Fibroblast of skin of right biceps (primary cell): ENCODE measurements around the gene FAM216B.
"Not testable (repeated sequence)": the region's sequence is repeated elsewhere in the genome, so short reads cannot be mapped to it uniquely, and the experiment has no call there.

Experiments
- DNase-seq: peaks from one replicate; pipeline ENCODE4 v3.0.0-alpha.2; 2013

FAM216B gene

GRCh38 chr13:42781352-42781751 lies at the start of gene FAM216B:
Gene FAM216B, plus strand, starts transcription at chr13:42781584. Its CDS starts 2,484 bp downstream, at chr13:42784068.
- DNase-seq, result no peak

DNA sequence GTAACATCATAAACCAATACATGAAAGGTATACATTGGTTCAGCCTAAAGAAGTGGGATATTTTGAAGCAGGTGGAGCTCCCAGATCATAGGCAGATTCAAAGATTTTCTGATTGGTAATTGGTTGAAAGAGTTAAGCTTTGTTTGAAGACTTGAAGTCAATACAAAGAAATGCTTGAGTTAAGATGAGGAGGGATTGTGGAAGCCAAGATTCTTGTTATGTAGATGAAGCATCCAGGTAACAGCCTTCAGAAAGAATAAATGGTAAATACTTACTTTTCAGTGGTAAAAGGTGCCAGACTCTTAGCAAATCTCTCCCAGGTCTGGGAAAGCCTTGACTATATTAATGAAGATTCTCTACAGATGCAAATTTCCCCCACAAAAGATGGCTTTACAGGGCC lies 49.3 kb upstream of the FAM216B start:
- DNase-seq, result no peak

- DNase-seq, result no peak
These were observed 48.3 kb upstream of the FAM216B start for GRCh38 chr13:42733046-42733445.

DNA sequence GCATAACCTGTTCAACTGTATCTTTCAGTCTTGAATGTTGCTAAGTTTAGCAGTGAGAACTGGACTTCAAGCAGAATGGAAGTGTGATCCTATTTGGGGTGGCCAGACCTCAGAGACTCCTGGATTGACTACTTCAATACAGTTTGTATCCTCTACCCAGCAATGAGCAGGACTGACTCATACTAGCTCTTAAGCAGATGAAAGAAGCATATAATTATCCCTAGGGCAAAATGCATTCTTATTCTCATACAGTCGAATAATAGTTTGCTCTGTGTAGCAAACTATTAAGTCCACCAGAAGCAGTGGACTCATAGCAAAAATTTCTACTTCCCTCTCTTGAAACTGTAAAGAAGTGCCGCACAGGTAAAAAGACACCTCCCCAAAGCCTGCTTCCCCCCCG lies 46.4 kb upstream of the FAM216B start:
- DNase-seq, result no peak

DNA sequence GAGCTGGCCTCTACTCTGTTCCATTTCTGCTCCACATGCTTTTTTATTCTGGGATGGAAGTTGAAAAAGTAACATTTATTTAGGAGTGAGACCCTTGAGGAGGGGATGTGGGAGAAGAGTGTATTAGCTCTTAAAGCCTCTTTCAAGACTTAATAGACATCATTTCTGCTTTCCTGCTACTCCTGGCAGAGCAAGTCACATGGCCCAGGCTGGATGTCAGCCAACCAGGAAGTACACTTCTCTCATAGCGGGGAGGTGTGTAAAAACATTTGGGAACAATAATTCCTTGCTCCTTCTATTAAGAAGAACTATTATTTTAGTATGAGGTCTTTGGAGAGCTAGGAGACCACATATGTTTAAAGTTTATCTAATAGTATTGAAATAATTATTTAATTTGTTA lies 40.6 kb upstream of the FAM216B start:
- peak; percentile 37 for DNase-seq

DNA sequence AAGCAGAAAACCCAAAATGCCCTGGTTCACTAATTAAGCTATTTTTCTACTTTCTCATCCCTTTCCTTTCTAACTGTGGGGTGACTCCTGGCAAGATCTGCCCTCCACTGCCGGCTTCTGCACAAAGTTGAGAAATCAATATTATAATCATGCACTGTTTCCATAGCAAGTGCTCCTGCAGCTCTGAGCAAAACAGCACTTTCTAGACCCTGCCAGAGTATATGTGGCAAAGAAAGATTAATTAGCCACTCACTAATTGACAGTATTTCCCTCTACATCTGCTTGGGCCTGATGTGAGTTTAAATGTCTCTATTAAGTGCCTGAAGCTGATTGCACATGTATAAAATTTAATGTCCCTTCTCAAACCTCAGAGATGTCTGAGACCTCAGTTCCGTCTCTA lies 39.5 kb upstream of the FAM216B start:
- no peak for DNase-seq

- DNase-seq, result no peak
These were observed 35.7 kb upstream of the FAM216B start for GRCh38 chr13:42745655-42746054.

DNA sequence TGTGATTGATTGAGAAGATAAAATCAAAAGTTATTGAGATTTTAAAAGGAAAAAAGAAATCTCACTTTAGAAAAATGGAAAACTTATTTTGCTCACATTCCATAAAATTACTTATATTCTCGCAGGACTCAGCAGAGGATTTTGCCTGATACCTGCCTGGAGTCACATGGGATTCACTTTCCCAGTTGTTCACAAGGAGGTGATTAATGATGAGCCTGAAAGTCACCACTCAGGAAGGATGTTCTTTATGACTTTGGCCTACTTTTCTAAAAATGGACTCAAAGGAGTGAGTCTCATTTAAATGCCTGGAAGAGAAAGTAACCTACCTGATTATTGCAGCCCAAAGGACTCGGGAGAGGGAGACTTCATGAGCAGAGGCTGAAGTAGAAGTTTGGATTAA lies 34.5 kb upstream of the FAM216B start:
- no peak for DNase-seq

GRCh38 chr13:42747399-42747873 lies 33.9 kb upstream of the FAM216B start:
- DNase-seq, result peak; percentile 91

- no peak for DNase-seq
These were observed 30.6 kb upstream of the FAM216B start for GRCh38 chr13:42750794-42751193.

- DNase-seq, result no peak
These were observed 29.7 kb upstream of the FAM216B start for GRCh38 chr13:42751693-42752092.

DNA sequence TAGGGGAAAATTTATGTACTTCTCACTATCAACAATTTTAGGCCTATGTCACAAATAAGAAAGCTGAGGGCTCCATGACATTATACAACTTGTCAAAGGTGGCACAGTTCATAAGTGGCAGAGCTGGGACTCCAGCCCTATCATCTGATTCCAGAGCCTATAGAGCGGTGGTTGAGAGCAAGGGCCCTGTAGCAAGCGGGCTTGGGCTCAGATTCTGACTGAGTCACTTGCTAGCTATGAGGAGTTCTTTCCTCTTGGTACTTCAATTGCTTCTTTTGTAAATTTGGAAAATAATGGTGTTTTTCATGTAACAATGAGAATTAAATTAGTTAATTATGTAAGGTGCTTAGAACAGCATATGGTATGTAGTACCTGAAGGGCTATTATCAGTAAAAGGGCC lies 28.7 kb upstream of the FAM216B start:
- DNase-seq, result no peak

GRCh38 chr13:42753697-42754096 lies 27.7 kb upstream of the FAM216B start:
- peak; percentile 60 for DNase-seq

DNA sequence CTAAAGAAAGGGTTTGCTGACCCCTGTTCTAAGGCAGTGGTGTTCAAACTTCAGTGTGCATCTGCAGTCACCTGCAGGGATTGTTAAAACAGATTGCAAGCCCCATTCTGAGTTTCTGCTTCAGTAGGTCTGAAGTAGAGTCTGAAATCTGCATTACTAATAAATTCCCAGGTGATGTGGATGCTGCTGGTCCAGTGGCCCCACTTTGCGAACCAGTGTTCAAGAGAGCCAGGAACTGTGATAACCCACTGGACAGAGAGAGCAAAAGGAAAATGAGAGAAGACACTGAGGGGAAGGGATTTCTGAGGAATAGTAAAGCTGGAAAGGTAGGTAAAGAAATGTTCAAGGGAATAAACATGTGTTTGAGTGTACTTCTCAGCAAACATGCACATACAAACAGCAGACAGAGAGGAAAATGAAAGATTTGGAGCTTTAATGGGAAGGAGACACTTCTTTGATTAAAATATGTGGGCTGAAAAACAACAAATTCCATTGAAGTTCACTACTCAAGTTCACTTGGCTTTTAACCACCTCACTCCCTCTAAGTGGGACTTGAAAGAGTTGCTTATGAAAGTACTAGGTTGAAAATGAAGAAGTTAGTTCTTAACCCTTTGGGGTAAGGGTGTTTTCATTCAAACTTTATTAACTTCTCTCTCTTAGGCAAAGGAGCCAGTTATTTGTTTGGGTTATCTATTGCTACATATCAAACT lies 26.4 kb upstream of the FAM216B start:
- no peak for DNase-seq

DNA sequence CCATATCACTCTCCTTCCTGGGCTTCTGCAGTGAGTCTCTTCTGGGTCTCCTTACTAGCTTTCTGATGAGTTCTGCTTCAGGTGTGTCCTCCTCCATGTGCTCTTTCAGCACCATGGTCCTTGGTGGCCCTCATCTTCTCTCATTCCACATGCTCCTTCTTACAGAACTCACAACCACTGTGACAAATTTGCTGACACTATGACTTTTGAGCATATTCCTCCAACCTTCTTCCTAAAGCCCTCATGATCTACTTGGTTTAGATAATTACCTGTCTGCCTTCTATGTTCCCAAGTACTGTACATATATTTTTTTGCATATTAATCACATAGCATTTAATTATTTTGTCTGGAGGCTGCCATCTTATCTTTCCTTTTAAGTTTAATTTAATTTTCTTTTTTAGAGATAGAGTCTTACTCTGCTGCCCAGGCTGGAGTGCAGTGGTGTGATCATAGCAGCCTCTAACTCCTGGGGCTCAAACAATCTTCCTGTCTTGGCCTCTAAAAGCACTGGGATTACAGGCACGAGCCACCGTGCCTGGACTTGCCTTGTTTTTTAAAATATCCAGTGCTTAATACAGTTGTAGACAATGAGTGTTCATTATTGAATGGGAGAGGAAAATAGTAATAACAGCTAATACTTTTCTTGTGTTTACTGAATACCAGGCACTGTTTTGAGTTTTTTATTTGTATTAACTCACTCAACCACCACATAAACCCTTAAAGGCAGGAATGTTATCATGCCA lies 23.5 kb upstream of the FAM216B start:
- no peak for DNase-seq

- DNase-seq, result no peak
These were observed 22.9 kb upstream of the FAM216B start for GRCh38 chr13:42758515-42758914.

DNA sequence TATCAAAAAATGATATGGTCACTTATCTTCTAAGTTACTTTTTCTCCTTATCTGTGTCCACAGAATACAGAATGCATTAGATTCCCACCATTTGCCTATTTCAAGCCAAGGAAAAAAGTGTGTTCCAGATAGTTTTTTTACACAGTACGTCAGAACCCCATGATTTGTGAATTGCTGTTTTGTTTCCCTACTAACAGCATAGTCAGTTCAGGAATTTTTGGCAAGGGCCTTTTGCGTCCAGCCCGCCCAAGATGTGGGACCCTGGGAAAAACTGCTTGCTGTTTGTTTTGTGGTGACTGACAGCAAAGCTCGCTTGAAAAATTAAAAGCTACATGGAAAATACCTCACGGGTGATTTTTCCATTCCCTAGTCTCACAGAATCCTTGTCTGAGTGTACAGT lies 20.4 kb upstream of the FAM216B start:
- peak; percentile 54 for DNase-seq

GRCh38 chr13:42762251-42762650 lies 19.1 kb upstream of the FAM216B start:
- DNase-seq, result peak; percentile 52

GRCh38 chr13:42762917-42763316 lies 18.5 kb upstream of the FAM216B start:
- peak; percentile 93 for DNase-seq

DNA sequence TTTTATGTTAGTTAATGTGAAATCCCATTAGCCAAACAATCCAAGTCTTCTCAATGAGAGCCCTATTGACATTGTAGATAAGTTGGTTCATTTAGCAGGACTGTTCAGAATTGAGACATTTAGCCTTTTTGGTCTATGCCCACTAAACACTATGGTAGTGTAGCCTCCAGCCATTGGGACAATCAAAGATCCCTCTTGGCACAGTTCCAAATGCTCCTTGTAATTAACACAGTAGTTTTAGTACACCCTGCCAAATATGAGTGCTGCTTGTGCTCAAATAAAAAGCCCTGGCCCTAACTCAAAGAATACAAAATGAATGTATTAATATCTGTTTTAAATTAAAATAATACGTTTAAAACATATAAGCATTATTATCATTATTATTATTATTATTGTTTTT lies 15.4 kb upstream of the FAM216B start:
- DNase-seq, result no peak

- no peak for DNase-seq
These were observed 11.7 kb upstream of the FAM216B start for GRCh38 chr13:42769650-42770049.

DNA sequence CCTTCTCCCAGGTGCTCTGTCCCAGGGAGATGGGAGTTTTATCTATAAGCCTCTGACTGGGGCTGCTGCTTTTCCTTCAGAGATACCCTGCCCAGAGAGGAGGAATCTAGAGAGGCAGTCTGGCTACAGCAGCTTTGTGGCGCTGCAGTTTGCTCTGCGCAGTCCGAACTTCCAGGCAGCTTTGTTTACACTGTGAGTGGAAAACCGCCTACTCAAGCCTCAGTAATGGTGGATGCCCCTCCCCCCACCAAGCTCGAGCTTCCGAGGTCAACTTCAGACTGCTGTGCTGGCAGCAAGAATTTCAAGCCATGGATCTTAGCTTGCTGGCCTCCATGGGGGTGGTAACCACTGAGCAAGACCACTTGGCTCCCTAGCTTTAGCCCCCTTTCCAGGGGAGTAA lies 4.8 kb upstream of the FAM216B start:
- not testable (repeated sequence) for DNase-seq

DNA sequence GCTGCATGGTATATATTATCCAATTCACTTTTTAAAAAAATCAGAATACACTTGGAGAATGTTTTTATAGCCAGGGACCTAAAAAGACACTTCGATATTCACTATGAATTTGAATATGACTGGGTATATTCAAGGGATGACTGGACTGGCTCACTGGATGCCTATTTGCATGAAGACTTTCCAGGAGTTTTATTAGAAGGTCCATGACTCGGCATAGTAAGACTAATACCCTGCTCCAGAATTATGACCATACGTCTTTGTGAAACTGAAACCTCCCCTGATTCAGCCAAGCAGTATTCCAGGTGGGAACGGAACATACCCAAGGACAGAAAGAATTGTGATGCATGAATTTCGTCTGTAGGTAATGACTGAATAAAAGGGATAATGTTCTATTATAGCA lies 3.9 kb upstream of the FAM216B start:
- DNase-seq, result no peak

DNA sequence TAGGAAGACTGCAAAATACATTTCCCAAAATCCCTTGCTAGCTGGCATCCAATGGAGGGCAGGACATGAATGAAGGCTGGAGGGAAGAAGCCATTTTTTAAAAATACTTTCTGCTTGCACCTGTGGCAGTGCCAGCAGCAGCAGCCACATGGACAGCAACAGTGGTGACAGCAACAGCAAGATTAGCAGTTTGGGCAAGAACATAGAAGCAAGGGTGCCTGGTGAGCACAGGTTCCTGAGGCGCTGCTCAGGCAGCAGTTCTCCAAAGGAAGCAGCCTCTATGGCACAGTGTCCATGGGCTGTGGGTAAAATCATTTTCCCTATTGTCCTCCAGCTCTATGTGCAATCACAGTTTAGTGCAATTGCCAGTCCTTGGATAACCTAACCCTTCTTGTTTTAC lies 1.3 kb upstream of the FAM216B start:
- DNase-seq, result no peak

DNA sequence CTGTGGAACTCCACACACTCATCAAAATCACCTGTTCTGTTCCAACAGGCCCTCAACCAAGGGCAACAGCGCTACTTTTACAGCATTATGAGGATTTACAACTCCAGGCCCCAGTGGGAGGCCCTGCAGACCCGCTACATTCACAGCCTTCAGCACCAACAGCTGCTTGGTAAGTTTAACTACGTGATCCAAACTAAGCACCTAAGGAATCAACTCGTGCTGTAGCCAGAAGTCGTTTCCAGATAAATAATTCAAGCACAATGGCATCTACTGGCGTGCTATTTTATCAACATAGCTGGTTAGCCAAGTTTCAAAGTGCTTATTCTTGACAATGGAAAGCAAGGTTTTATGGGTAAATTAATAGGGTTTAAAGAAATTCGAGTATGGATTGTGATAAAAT lies 5.3 kb downstream of the FAM216B start:
- DNase-seq, result no peak
